Sigmoid colon (tissue), 7 donors: ENCODE results near the gene RASL11A. TPM values are rescaled to one million over a fixed set of nuclear protein-coding genes. Genes with fewer than 3 reads are reported as not detected.

Experiments
- DNase-seq: peaks from one replicate; pipeline ENCODE4 v3.0.0-alpha.2; 2019
- H3K27ac ChIP-seq, 4 donors: fragments of 200-600 bp; sonication (generic); one replicate each; pipeline ENCODE4 v1.5.1; 2016 to 2019; ENCODE audit warnings: mild to moderate bottlenecking in 1 of 4
- H3K27me3 ChIP-seq, 3 donors: fragments of 200-600 bp; sonication (generic); one replicate each; pipeline ENCODE4 v1.5.1; 2019; ENCODE audit warnings: mild to moderate bottlenecking in 1 of 3
- H3K36me3 ChIP-seq, 4 donors: fragments of 200-600 bp; sonication (generic); one replicate each; pipeline ENCODE4 v1.5.1; 2016 to 2019
- H3K4me1 ChIP-seq, 4 donors: fragments of 200-600 bp; sonication (generic); one replicate each; pipeline ENCODE4 v1.5.1; 2017 to 2019
- H3K4me3 ChIP-seq, 4 donors: fragments of 200-600 bp; sonication (generic); one replicate each; pipeline ENCODE4 v1.5.1; 2017 to 2019; ENCODE audit warnings: mild to moderate bottlenecking in 2 of 4, moderate library complexity in 1 of 4
- H3K9me3 ChIP-seq, 4 donors: fragments of 200-600 bp in 3 of 4; sonication (generic) in 3 of 4; one replicate each; pipeline versions ENCODE4 v1.5.1 to v1.6.1; 2013 to 2019
- EP300 ChIP-seq, 4 donors: sonication (generic); formaldehyde crosslinking; IDR thresholded peaks; one replicate each; pipeline ENCODE4 v1.6.1; 2017; ENCODE audit warnings: antibody characterized with exemption in 4 of 4
- POLR2A ChIP-seq, 2 donors: fragments of 450-650 bp; IDR thresholded peaks; one replicate each; pipeline ENCODE4 v1.6.1; 2016; ENCODE audit warnings: antibody characterized with exemption in 2 of 2, mild to moderate bottlenecking in 2 of 2, moderate library complexity in 2 of 2
- POLR2AphosphoS5 ChIP-seq, 4 donors: sonication (generic); formaldehyde crosslinking; IDR thresholded peaks; one replicate each; pipeline ENCODE4 v1.6.1; 2017; ENCODE audit warnings: antibody characterized with exemption in 4 of 4
- WGBS, 2 donors: extraction: QIAGEN DNeasy Blood & Tissue Kit; methylation state at CpG; one replicate each; pipeline ENCODE4 v1.1.7; 2013; 5-methylcytosine and 5-hydroxymethylcytosine counted together
- intact Hi-C: fragments of 100-400 bp; cut with DNase I; formaldehyde crosslinking; loops from one replicate; pipeline ENCODE4 v1.15.1; 2023
- polyA plus RNA-seq, 3 donors: library from polyadenylated mRNA; stranded (reverse); fragments of 200-250 nt; gene quantifications; one replicate each; pipeline ENCODE4 v1.2.3, GENCODE V29; 2013
- total RNA-seq, 4 donors: library from RNA; depleted of rRNA; stranded (reverse); fragments of >200 nt; gene quantifications; one replicate each; pipeline ENCODE4 v1.1.0, GENCODE V29; 2016
- TF ChIP-seq, protein P1 (sequence below), 4 experiments: fragments of 450-650 bp in 3 of 4; fragments of 200-600 bp in 1 of 4; IDR thresholded peaks; one replicate each; pipeline ENCODE4 v1.5.1; 2016 to 2019; ENCODE audit warnings: antibody characterized with exemption in 4 of 4, mild to moderate bottlenecking in 3 of 4, moderate library complexity in 2 of 4
- donor health status: healthy with polysubstance abuse.
- donor health status: Bipolar disorder and iron deficiency.
- donor health status: healthy.

Gene RASL11A
- total and polyA plus RNA-seq, 7 donors: 14.1 to 123 (median 33.0) TPM

DNA sequence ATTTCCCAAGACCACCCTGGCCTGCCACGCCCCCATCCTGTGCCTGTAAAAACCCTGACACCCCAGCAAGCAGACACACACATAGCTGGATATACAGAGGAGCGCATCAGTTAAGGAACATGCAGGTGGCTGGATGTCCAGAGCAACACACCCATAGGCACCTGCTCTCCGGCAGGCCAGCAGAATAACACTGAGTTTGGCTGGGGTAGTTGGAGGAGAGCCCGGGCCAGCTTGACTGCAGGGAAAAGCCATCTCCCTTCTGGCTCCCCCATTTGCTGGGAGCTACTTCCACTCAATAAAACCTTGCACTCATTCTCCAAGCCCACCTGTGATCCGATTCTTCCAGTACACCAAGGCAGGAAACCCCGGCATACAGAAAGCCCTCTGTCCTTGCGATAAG is 8.9 kb downstream of the RASL11A start:
- DNase-seq: no peak
- intact Hi-C loops: loop anchor here (10.0 kb wide), 1 partner anchor 145 kb away; the partner anchor contains the start of gene GTF3A
- no peak overlapping the region for H3K4me3 ChIP-seq
- H3K27me3 ChIP-seq: no peaks in the 10 kb centered on the region
- no peaks in the 10 kb centered on the region for H3K9me3 ChIP-seq
- 70 to 91% methylated on average over 7 of the region's 7 CpGs for WGBS, 2 donors
- no peaks in the 10 kb centered on the region for H3K4me1 ChIP-seq
- H3K36me3 ChIP-seq: no peaks in the 10 kb centered on the region
- H3K27ac ChIP-seq: no peak overlapping the region
- TF ChIP-seq, protein P1, sequence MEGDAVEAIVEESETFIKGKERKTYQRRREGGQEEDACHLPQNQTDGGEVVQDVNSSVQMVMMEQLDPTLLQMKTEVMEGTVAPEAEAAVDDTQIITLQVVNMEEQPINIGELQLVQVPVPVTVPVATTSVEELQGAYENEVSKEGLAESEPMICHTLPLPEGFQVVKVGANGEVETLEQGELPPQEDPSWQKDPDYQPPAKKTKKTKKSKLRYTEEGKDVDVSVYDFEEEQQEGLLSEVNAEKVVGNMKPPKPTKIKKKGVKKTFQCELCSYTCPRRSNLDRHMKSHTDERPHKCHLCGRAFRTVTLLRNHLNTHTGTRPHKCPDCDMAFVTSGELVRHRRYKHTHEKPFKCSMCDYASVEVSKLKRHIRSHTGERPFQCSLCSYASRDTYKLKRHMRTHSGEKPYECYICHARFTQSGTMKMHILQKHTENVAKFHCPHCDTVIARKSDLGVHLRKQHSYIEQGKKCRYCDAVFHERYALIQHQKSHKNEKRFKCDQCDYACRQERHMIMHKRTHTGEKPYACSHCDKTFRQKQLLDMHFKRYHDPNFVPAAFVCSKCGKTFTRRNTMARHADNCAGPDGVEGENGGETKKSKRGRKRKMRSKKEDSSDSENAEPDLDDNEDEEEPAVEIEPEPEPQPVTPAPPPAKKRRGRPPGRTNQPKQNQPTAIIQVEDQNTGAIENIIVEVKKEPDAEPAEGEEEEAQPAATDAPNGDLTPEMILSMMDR (IDR thresholded peaks at IDR 0.05): no peak
- TF ChIP-seq POLR2AphosphoS5 (IDR thresholded peaks at IDR 0.05): no peak
- no peak for TF ChIP-seq POLR2A (IDR thresholded peaks at IDR 0.05)
- no peak for TF ChIP-seq EP300 (IDR thresholded peaks at IDR 0.05)

DNA sequence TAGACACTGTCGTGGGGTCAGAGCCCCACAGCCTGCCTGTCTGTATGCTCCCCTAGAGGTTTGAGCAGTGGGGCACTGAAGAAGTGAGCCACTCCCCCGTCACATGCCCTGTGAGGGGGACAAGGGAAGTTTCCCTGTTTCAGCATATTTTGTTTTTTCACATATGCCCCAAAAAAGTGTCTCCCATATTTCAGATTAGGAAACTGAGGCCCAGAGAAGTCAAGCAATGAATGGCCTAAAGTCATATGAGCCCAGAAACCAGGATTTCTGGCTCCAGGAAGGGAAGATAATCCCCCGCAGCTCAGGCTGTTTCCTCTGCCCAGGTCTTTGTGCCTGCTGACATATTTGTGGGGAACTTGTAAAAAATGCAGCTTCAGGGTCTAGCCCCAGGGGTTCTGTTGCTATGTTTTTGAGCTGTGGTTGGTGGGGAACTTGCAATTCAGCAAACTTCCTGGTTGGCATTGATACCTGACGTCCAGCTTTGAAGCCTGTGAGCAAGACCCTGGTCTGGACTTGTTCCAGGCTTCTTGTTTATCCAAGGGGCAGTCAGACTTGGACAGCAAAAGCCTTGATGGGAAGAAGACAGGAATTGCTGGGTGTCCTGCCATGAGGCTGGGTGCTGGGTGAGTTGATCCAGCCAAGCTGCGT is 9.5 kb downstream of the RASL11A start:
- H3K4me1 ChIP-seq: no peaks in the 10 kb centered on the region
- no peak for DNase-seq
- no peaks in the 10 kb centered on the region for H3K9me3 ChIP-seq
- no peak overlapping the region for H3K27ac ChIP-seq
- no peaks in the 10 kb centered on the region for H3K27me3 ChIP-seq
- no peaks in the 10 kb centered on the region for H3K36me3 ChIP-seq
- no peak for TF ChIP-seq EP300 (IDR thresholded peaks at IDR 0.05)
- no peak for TF ChIP-seq POLR2AphosphoS5 (IDR thresholded peaks at IDR 0.05)
- no peak for TF ChIP-seq POLR2A (IDR thresholded peaks at IDR 0.05)
- TF ChIP-seq, protein P1 (IDR thresholded peaks at IDR 0.05): no peak
- H3K4me3 ChIP-seq: no peak overlapping the region
- intact Hi-C loops: no loop called here
- 81% methylated on average over 5 of the region's 5 CpGs for WGBS, 2 donors

DNA sequence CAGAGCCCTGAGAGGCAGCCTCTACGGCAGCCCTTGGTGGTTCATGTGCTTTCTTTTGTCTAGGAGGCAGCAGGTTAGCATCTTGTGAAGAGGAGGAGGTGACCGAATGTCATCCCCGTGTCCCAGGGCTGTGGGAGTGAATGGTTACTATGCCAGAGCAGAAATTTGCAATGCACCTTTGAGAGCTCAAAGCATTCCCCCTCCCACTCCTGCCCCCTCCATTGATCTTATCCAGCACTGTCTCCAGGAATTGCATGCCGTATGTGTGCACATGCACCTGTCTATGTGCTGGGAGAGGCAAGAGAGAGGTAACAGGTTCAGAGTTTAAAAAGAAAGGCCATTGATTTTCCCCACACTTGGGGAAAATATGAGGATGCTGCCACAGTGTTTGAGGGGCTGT is 10.2 kb downstream of the RASL11A start:
- Histone ChIP-seq H3K27me3 (no peaks in the 10 kb centered on the region), H3K9me3 (no peaks in the 10 kb centered on the region), H3K4me1 (no peaks in the 10 kb centered on the region), H3K4me3 (no peak overlapping the region), H3K36me3 (no peaks in the 10 kb centered on the region), H3K27ac (no peak overlapping the region)
- DNase-seq: no peak
- WGBS, 2 donors: 81 to 83% methylated on average over 4 of the region's 4 CpGs
- TF ChIP-seq POLR2A (IDR thresholded peaks at IDR 0.05) (no peak), POLR2AphosphoS5 (IDR thresholded peaks at IDR 0.05) (no peak), EP300 (IDR thresholded peaks at IDR 0.05) (no peak)
- TF ChIP-seq, protein P1 (IDR thresholded peaks at IDR 0.05): no peak
- intact Hi-C loops: no loop called here

DNA sequence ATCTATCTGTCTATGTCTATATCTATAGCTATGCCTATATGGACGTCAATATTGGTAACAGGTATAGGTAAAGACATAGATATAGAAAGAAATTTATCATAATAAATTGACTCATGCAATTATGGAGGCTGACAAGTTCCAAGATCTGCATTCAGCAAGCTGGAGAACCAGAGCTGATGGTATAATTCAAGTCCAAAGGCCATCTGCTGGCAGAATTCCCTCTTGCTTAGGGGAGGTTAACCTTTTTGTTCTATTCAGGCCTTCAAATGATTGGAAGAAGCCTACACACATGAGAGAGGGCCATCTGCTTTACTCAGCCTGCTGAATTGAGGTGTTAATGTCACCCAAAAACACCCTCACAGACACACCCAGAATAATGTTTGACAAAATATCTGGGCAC is 10.8 kb downstream of the RASL11A start:
- Histone ChIP-seq H3K27me3 (no peaks in the 10 kb centered on the region), H3K4me3 (no peak overlapping the region), H3K4me1 (no peaks in the 10 kb centered on the region), H3K9me3 (no peaks in the 10 kb centered on the region), H3K36me3 (no peaks in the 10 kb centered on the region), H3K27ac (no peak overlapping the region)
- intact Hi-C loops: no loop called here
- no peak for DNase-seq
- TF ChIP-seq POLR2A (IDR thresholded peaks at IDR 0.05): no peak
- no peak for TF ChIP-seq POLR2AphosphoS5 (IDR thresholded peaks at IDR 0.05)
- 24 to 73% methylated on average over 1 of the region's 1 CpG for WGBS, 2 donors

DNA sequence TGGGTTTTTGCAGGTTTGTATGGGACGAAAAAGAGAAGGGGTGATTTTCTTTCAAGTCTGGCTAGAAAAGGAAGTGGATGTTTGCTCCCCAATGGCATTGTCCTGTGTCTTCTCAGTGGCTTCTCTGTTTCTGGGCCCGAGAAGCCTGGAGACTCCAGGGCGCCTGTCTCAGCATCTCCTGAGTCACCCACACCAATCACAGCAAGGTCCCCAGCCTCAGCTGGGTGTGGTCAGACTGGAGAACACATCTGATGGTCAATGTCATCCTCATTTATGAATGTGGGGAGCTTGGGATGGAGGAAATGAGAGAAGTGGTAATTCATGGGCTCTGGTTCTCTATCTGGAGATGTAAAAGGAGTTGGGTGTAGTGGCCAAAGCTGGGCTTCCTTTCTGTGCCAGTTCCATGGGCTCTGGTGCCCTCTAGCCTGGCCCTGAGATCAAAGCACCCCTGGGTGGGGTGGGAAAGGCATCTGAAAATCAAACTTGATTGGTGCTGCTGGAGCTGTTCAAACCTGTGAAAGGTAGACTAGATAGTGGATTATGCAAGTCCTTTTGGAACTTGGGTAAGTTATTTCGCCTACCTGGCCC is 13.4 kb downstream of the RASL11A start:
- WGBS, 2 donors: 89 to 90% methylated on average over 4 of the region's 4 CpGs
- no peak for DNase-seq
- Histone ChIP-seq H3K36me3 (no peaks in the 10 kb centered on the region), H3K27ac (no peak overlapping the region), H3K27me3 (no peaks in the 10 kb centered on the region), H3K9me3 (no peaks in the 10 kb centered on the region), H3K4me1 (no peaks in the 10 kb centered on the region), H3K4me3 (no peak overlapping the region)
- intact Hi-C loops: no loop called here
- TF ChIP-seq POLR2AphosphoS5 (IDR thresholded peaks at IDR 0.05): no peak
- TF ChIP-seq EP300 (IDR thresholded peaks at IDR 0.05): no peak
- TF ChIP-seq, protein P1 (IDR thresholded peaks at IDR 0.05): no peak
